ENCODE results near the gene SPINK6.

The SPINK6 gene

DNA sequence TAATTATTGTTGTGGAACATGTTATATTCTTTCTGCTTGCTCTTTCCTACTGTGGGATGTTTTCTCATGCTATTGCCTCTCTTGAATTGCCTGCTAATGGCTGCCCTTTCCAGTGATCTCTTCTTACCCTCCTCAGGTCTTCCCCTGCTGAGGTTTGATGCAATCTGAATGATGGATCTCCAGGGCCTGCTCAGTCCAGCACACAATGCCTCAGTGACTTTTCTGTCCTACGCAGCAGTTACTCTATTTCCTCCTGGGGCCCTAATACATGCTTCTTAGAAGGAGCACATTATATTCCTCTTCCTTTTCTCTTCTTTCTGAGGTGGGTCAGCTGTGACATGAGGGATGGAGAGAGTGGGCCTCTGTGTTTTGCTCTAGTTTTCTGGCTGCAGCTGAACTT lies 34.6 kb upstream of the SPINK6 start, which contains the start of gene SPINK14:
Gene SPINK14 (plus strand): TSS at position 301 of the 400 bp plus-strand sequence. CDS start 1,187 bp downstream, outside the sequence.
- Mint-ChIP-seq H3K27me3 (ENCODE audit: low read depth, poor library complexity) (peaks cover 4% of the 10 kb centered on the region), H3K9me3 (no peaks in the 10 kb centered on the region), H3K27ac (peak within 1 kb of the TSS; percentile 4), H3K36me3 (ENCODE audit: low read depth) (no peaks in the 10 kb centered on the region), H3K4me1 (no peaks in the 10 kb centered on the region), H3K4me3 (no peak within 1 kb of the TSS)
- TF ChIP-seq, protein P1, sequence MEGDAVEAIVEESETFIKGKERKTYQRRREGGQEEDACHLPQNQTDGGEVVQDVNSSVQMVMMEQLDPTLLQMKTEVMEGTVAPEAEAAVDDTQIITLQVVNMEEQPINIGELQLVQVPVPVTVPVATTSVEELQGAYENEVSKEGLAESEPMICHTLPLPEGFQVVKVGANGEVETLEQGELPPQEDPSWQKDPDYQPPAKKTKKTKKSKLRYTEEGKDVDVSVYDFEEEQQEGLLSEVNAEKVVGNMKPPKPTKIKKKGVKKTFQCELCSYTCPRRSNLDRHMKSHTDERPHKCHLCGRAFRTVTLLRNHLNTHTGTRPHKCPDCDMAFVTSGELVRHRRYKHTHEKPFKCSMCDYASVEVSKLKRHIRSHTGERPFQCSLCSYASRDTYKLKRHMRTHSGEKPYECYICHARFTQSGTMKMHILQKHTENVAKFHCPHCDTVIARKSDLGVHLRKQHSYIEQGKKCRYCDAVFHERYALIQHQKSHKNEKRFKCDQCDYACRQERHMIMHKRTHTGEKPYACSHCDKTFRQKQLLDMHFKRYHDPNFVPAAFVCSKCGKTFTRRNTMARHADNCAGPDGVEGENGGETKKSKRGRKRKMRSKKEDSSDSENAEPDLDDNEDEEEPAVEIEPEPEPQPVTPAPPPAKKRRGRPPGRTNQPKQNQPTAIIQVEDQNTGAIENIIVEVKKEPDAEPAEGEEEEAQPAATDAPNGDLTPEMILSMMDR (IDR thresholded peaks at IDR 0.05), result no peak
- no peak for DNase-seq

DNA sequence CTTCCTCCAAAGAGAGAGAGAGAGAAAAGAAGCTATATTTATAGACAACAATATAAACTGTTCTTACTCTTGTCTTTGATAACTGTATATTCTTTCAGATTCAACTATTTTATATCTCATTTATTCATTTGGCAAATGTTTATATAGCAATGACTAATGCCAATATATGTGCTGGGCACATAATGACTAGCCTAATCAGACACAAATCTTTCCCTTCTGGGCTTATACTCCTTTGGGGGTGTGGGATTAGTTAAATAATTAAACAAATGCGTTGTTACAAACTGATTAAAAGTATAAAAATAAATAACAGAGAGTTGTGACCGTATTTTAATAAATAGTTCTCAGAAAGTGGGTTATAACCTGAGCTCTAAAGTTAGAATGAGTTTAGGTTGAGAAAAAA lies 30.5 kb upstream of the SPINK6 start:
- no peak for DNase-seq
- Mint-ChIP-seq H3K36me3 (ENCODE audit: low read depth) (no peaks in the 10 kb centered on the region), H3K4me3 (no peak overlapping the region), H3K9me3 (no peaks in the 10 kb centered on the region), H3K4me1 (no peaks in the 10 kb centered on the region), H3K27ac (no peak overlapping the region), H3K27me3 (ENCODE audit: low read depth, poor library complexity) (no peaks in the 10 kb centered on the region)
- TF ChIP-seq, protein P1 (IDR thresholded peaks at IDR 0.05), result no peak

DNA sequence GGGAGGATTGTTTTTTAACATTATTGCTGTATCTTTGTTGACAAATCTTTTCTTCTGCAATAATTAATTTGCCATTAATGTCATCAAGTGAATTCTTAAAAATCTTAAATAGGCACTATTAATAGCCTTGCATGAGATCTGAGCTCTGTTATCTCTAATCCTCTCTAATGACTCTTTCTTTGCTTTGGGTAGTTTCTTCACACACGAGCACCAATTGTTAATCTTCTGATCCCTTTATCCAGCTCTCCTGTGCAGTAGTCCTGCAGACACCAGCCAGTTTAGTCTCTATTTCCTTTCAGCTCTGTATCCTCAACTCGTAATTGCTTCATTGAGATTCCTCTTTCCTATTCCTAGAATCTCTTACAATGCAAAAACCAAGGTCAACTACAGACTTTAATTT lies 26.4 kb upstream of the SPINK6 start:
- no peak for DNase-seq
- Mint-ChIP-seq H3K4me3 (no peak overlapping the region), H3K36me3 (ENCODE audit: low read depth) (no peaks in the 10 kb centered on the region), H3K27ac (no peak overlapping the region), H3K9me3 (no peaks in the 10 kb centered on the region), H3K27me3 (ENCODE audit: low read depth, poor library complexity) (no peaks in the 10 kb centered on the region), H3K4me1 (no peaks in the 10 kb centered on the region)
- TF ChIP-seq, protein P1 (IDR thresholded peaks at IDR 0.05), result no peak

DNA sequence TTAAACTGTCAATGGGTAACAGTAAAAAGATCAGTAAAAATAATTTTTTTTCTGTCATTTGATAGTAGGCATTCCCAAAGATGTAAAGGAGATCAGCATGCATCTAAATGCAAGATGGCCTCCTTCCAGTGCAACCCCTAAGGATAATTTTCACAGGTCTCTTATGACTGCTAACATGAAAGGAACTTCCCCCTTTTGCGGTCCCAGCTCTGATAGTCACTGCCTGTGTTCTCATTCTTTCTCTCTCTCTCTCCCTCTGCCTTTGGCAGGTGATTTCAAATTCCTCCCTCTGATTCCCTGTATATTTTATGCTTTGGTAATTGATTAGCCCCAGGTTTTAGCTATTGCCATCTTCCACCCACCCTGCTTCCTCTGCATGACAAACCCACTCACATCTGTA lies 25.6 kb upstream of the SPINK6 start:
- H3K9me3 Mint-ChIP-seq, result no peaks in the 10 kb centered on the region
- no peaks in the 10 kb centered on the region for H3K36me3 Mint-ChIP-seq (ENCODE audit: low read depth)
- H3K27me3 Mint-ChIP-seq (ENCODE audit: low read depth, poor library complexity), result no peaks in the 10 kb centered on the region
- no peak overlapping the region for H3K4me3 Mint-ChIP-seq
- H3K27ac Mint-ChIP-seq, result no peak overlapping the region
- H3K4me1 Mint-ChIP-seq, result no peaks in the 10 kb centered on the region
- DNase-seq, result no peak
- TF ChIP-seq, protein P1 (IDR thresholded peaks at IDR 0.05), result no peak

- TF ChIP-seq, protein P1 (IDR thresholded peaks at IDR 0.05), result peak; percentile 69
- H3K4me1 Mint-ChIP-seq, result no peaks in the 10 kb centered on the region
- H3K27ac Mint-ChIP-seq, result no peak overlapping the region
- H3K4me3 Mint-ChIP-seq, result no peak overlapping the region
- H3K27me3 Mint-ChIP-seq (ENCODE audit: low read depth, poor library complexity), result no peaks in the 10 kb centered on the region
- H3K9me3 Mint-ChIP-seq, result no peaks in the 10 kb centered on the region
- H3K36me3 Mint-ChIP-seq (ENCODE audit: low read depth), result no peaks in the 10 kb centered on the region
- peak; percentile 4 for DNase-seq
These were observed 23.5 kb upstream of the SPINK6 start for GRCh38 chr5:148179234-148179824.
